Measurements from ENCODE around the gene CACHD1.

The CACHD1 gene

GRCh38 chr1:64524614-64525013 is 54.7 kb downstream of the CACHD1 start:
- H3K4me1 ChIP-seq (ENCODE audit: low read length) = peaks cover 7% of the 10 kb centered on the region

GRCh38 chr1:64525116-64525686 is 55.3 kb downstream of the CACHD1 start:
- Histone ChIP-seq H3K27me3 (ENCODE audit: low read depth, low read length) (no peaks in the 10 kb centered on the region), H3K27ac (ENCODE audit: low read length) (no peak overlapping the region), H3K4me1 (ENCODE audit: low read length) (peaks cover 7% of the 10 kb centered on the region)

More at GRCh38 chr1:64524614-64525013, 54.7 kb downstream of the CACHD1 start:
- no peak for TF ChIP-seq EZH2phosphoT487 (IDR thresholded peaks at IDR 0.05; ENCODE audit: low read depth)
- TF ChIP-seq CTCF (IDR thresholded peaks at IDR 0.05; ENCODE audit: low read depth, low read length) = no peak
- Histone ChIP-seq H3K9me3 (ENCODE audit: insufficient read depth, low read length) (no peaks in the 10 kb centered on the region), H3K4me2 (ENCODE audit: low read length) (no peak overlapping the region), H2AFZ (ENCODE audit: low read depth, low read length) (no peak overlapping the region), H3K79me2 (ENCODE audit: low read length) (no peaks in the 10 kb centered on the region), H4K20me1 (ENCODE audit: insufficient read depth, low read length) (no peaks in the 10 kb centered on the region), H3K4me3 (ENCODE audit: low read length) (no peak overlapping the region), H3K36me3 (replicated peaks; ENCODE audit: low read depth, low read length) (no peaks in the 10 kb centered on the region), H3K27me3 (ENCODE audit: low read depth, low read length) (no peaks in the 10 kb centered on the region), H3K9ac (ENCODE audit: low read length) (no peak overlapping the region), H3K27ac (ENCODE audit: low read length) (no peak overlapping the region)

GRCh38 chr1:64526312-64526711 is 56.4 kb downstream of the CACHD1 start:
- Histone ChIP-seq H3K27me3 (ENCODE audit: low read depth, low read length) (no peaks in the 10 kb centered on the region), H2AFZ (ENCODE audit: low read depth, low read length) (no peak overlapping the region)

More at GRCh38 chr1:64525116-64525686, 55.3 kb downstream of the CACHD1 start:
- Histone ChIP-seq H3K79me2 (ENCODE audit: low read length) (no peaks in the 10 kb centered on the region), H3K4me2 (ENCODE audit: low read length) (no peak overlapping the region), H3K9me3 (ENCODE audit: insufficient read depth, low read length) (no peaks in the 10 kb centered on the region), H3K36me3 (replicated peaks; ENCODE audit: low read depth, low read length) (no peaks in the 10 kb centered on the region), H3K9ac (ENCODE audit: low read length) (no peak overlapping the region), H4K20me1 (ENCODE audit: insufficient read depth, low read length) (no peaks in the 10 kb centered on the region), H3K4me3 (ENCODE audit: low read length) (no peak overlapping the region), H2AFZ (ENCODE audit: low read depth, low read length) (no peak overlapping the region)
- no peak for TF ChIP-seq EZH2phosphoT487 (IDR thresholded peaks at IDR 0.05; ENCODE audit: low read depth)
- TF ChIP-seq CTCF (IDR thresholded peaks at IDR 0.05; ENCODE audit: low read depth, low read length) = no peak

GRCh38 chr1:64527165-64527564 is 57.2 kb downstream of the CACHD1 start:
- Histone ChIP-seq H3K27me3 (ENCODE audit: low read depth, low read length) (no peaks in the 10 kb centered on the region), H3K9ac (ENCODE audit: low read length) (no peak overlapping the region), H4K20me1 (ENCODE audit: insufficient read depth, low read length) (no peaks in the 10 kb centered on the region), H3K4me3 (ENCODE audit: low read length) (no peak overlapping the region), H3K36me3 (replicated peaks; ENCODE audit: low read depth, low read length) (no peaks in the 10 kb centered on the region), H3K4me2 (ENCODE audit: low read length) (no peak overlapping the region), H3K79me2 (ENCODE audit: low read length) (no peaks in the 10 kb centered on the region), H2AFZ (ENCODE audit: low read depth, low read length) (no peak overlapping the region), H3K27ac (ENCODE audit: low read length) (no peak overlapping the region), H3K4me1 (ENCODE audit: low read length) (peaks cover 7% of the 10 kb centered on the region), H3K9me3 (ENCODE audit: insufficient read depth, low read length) (no peaks in the 10 kb centered on the region)
- TF ChIP-seq EZH2phosphoT487 (IDR thresholded peaks at IDR 0.05; ENCODE audit: low read depth) (no peak), CTCF (IDR thresholded peaks at IDR 0.05; ENCODE audit: low read depth, low read length) (no peak)

More at GRCh38 chr1:64526312-64526711, 56.4 kb downstream of the CACHD1 start:
- Histone ChIP-seq H3K4me3 (ENCODE audit: low read length) (no peak overlapping the region), H3K4me1 (ENCODE audit: low read length) (peaks cover 7% of the 10 kb centered on the region), H3K4me2 (ENCODE audit: low read length) (no peak overlapping the region), H3K36me3 (replicated peaks; ENCODE audit: low read depth, low read length) (no peaks in the 10 kb centered on the region), H3K9me3 (ENCODE audit: insufficient read depth, low read length) (no peaks in the 10 kb centered on the region), H3K79me2 (ENCODE audit: low read length) (no peaks in the 10 kb centered on the region), H3K9ac (ENCODE audit: low read length) (no peak overlapping the region), H3K27ac (ENCODE audit: low read length) (no peak overlapping the region), H4K20me1 (ENCODE audit: insufficient read depth, low read length) (no peaks in the 10 kb centered on the region)
- TF ChIP-seq CTCF (IDR thresholded peaks at IDR 0.05; ENCODE audit: low read depth, low read length) (no peak), EZH2phosphoT487 (IDR thresholded peaks at IDR 0.05; ENCODE audit: low read depth) (no peak)
